ENCODE measurements around the gene SLC28A1.

- TF ChIP-seq CTCF (IDR thresholded peaks at IDR 0.05; ENCODE audit: low read depth, low read length) (no peak), MYC (IDR thresholded peaks at IDR 0.05; ENCODE audit: low read depth, low read length) (no peak), POLR2A (IDR thresholded peaks at IDR 0.05; ENCODE audit: extremely low read depth, insufficient read length) (no peak), MAX (IDR thresholded peaks at IDR 0.05; ENCODE audit: low read depth, low read length) (no peak)
Measured at GRCh38 chr15:84910928-84911623, 26.6 kb downstream of the SLC28A1 start.
